GM12873 (cell line): ENCODE measurements around the gene TTF2.

Experiments
- CTCF ChIP-seq: IDR thresholded peaks from 2 replicates; pipeline ENCODE4 v1.5.1; 2012; ENCODE audit warnings: low read depth, mild to moderate bottlenecking, moderate library complexity, low read length, control low read depth; ENCODE audit not compliant: insufficient read depth; ENCODE audit errors: missing control alignments

The TTF2 gene

GRCh38 chr1:117146072-117146471 is 85.9 kb downstream of the TTF2 start:
- TF ChIP-seq CTCF = no peak

DNA sequence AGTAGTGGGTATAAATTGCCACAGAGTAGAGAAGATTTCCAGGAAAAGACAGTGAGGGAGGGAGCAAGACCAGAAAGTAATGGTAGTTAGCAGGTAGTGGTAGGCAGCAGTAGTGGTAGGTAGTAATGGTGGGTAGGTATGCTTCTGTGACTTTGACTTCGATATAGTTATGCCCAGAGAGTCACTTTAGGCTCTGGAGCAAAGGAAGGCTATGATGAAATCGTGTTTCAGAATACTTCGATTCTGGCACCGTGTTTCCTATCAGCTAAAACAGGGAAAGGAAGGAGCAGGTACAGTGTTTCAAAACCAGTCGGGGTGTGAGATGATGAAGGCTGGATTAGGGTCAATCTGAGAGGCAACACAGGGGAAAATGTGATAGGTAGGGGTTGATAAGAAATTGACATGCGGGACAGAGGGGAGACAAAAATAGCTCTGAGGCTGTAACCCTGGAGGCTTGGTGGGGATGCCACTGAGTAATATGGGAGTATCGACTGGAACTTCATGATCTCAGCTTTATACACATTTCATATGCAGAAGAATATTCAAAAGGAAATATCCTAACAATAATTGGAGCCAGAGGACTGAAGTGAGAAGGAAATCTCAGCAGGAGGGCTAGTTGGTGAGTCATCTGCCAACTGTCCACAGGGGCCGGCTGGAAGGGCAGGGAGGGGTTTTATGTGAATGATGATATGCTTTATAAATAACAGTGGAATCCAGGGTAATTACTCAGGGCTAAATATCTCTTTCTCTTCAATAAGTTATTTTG is 86.6 kb downstream of the TTF2 start:
- no peak for TF ChIP-seq CTCF

DNA sequence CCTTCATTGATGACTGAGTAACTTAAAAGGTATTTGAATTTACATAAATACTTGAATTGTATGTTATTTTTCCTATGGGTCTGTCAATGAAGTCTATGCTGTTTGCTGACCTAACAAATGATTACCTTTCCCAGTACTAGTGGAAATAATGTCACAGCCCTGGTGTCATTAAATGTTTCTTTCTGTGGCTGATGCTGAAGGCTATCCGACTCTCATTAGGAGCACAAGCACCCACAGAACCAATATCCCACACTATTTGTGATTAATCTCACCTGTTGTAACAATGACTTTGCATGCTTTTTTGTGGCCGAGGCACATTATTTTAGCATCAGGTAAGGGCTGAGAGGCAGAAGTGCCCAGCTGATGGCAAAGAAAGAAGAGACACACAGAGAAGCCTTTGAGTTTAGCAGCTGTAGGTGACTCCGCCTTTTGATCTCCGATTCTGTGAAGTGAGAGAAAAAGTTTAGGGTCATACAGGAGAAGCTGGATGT is 87.3 kb downstream of the TTF2 start:
- TF ChIP-seq CTCF = no peak

DNA sequence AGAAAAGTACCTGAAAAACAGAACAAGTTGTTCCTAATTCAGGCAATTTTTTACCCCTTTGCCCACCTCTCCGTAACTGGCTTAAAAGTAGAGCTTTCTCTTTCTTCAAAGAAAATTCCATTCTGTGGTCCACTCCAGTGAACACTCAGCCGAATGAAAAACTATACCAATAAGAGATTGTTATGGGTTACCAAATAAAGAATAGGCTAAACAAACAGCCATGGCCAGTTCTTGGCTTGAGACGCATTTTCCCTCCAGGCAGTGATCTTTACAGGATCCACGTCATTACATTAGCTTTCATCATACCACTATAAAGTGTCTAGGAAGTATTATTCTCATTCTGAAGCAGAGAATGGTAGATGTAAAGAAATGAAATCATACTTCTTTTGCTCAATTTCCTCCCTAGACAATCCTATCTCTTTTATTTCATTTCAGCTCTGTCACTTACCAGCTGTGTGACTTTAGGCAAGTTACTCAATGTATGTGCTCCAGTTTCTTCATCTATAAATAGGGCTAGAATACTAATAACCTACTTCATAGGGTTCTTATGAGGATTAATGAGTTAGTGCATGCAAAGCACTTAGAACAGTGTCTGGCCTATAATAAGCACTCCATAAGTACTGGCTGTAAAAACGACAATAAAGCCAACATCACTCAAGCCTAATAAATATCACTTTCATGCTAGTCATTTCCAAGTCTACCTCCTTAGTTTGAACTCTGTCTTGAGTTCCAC is 87.9 kb downstream of the TTF2 start:
- no peak for TF ChIP-seq CTCF

- TF ChIP-seq CTCF = no peak
Measured at GRCh38 chr1:117150316-117150715, 90.2 kb downstream of the TTF2 start.
